ENCODE results near the gene MAP9. TPM values are rescaled to one million over a fixed set of nuclear protein-coding genes. Genes with fewer than 3 reads are reported as not detected.

The MAP9 gene
- total and polyA plus RNA-seq, 4 donors: 0.14 to 2.0 (median 0.77) TPM

- no peak overlapping the region for H3K9ac ChIP-seq (ENCODE audit: low read depth in 1 of 2, low read length in 2 of 2)
- no peaks in the 10 kb centered on the region for H3K27me3 ChIP-seq (ENCODE audit: control insufficient read depth in 4 of 4, insufficient read depth in 4 of 4, low read length in 3 of 4)
- 98% methylated on average over 1 of the region's 1 CpG for WGBS
- TF ChIP-seq NR2F2 (IDR thresholded peaks at IDR 0.05) (no peak), YY1 (IDR thresholded peaks at IDR 0.05) (no peak), FOXA2 (IDR thresholded peaks at IDR 0.05) (no peak), ATF3 (IDR thresholded peaks at IDR 0.05) (no peak), REST (IDR thresholded peaks at IDR 0.05) (no peak), TAF1 (conservative IDR thresholded peaks at IDR 0.05) (no peak), HNF4A (conservative IDR thresholded peaks at IDR 0.05) (no peak)
- no peaks in the 10 kb centered on the region for H3K4me1 ChIP-seq (ENCODE audit: control insufficient read depth in 4 of 4, insufficient read depth in 4 of 4, low read length in 3 of 4)
- H3K4me3 ChIP-seq (ENCODE audit: low read depth in 1 of 3, low read length in 3 of 3): peak overlapping the region in 1 of 3 donors; percentile 8
- peaks cover 3 to 12% (median 5%) of the 10 kb centered on the region in 4 donors for H3K9me3 ChIP-seq (ENCODE audit: control insufficient read depth in 4 of 4, low read length in 3 of 4)
- no peaks in the 10 kb centered on the region for H3K36me3 ChIP-seq (ENCODE audit: control insufficient read depth in 4 of 4, insufficient read depth in 3 of 4, low read depth in 1 of 4, low read length in 3 of 4)
- H3K27ac ChIP-seq (ENCODE audit: low read depth in 1 of 2, low read length in 2 of 2): no peak overlapping the region
- DNase-seq (ENCODE audit: low spot score): no peak
Observed at GRCh38 chr4:155338196-155338595, 38.6 kb downstream of the MAP9 start.

- 84% methylated on average over 3 of the region's 3 CpGs for WGBS
- Histone ChIP-seq H3K9me3 (ENCODE audit: control insufficient read depth in 4 of 4, low read length in 3 of 4) (peaks cover 3 to 12% (median 5%) of the 10 kb centered on the region in 4 donors), H3K4me1 (ENCODE audit: control insufficient read depth in 4 of 4, insufficient read depth in 4 of 4, low read length in 3 of 4) (no peaks in the 10 kb centered on the region), H3K4me3 (ENCODE audit: low read depth in 1 of 3, low read length in 3 of 3) (no peak overlapping the region), H3K27me3 (ENCODE audit: control insufficient read depth in 4 of 4, insufficient read depth in 4 of 4, low read length in 3 of 4) (no peaks in the 10 kb centered on the region), H3K9ac (ENCODE audit: low read depth in 1 of 2, low read length in 2 of 2) (no peak overlapping the region), H3K36me3 (ENCODE audit: control insufficient read depth in 4 of 4, insufficient read depth in 3 of 4, low read depth in 1 of 4, low read length in 3 of 4) (no peaks in the 10 kb centered on the region), H3K27ac (ENCODE audit: low read depth in 1 of 2, low read length in 2 of 2) (no peak overlapping the region)
- DNase-seq (ENCODE audit: low spot score): no peak
- TF ChIP-seq MAX (IDR thresholded peaks at IDR 0.05) (no peak), FOXA1 (IDR thresholded peaks at IDR 0.05) (no peak), GABPA (IDR thresholded peaks at IDR 0.05 in 1 of 2, conservative IDR thresholded peaks at IDR 0.05 in 1 of 2) (no peak), FOXA2 (IDR thresholded peaks at IDR 0.05) (no peak), CTCF (IDR thresholded peaks at IDR 0.05; ENCODE audit: low read depth, low read length, missing input control) (no peak), RAD21 (IDR thresholded peaks at IDR 0.05) (no peak), NR2F2 (IDR thresholded peaks at IDR 0.05) (no peak), TAF1 (conservative IDR thresholded peaks at IDR 0.05) (no peak), REST (IDR thresholded peaks at IDR 0.05) (no peak), JUND (IDR thresholded peaks at IDR 0.05) (no peak), ZBTB33 (IDR thresholded peaks at IDR 0.05) (no peak), HNF4A (conservative IDR thresholded peaks at IDR 0.05) (no peak), SP1 (IDR thresholded peaks at IDR 0.05) (no peak), RXRA (IDR thresholded peaks at IDR 0.05) (no peak), ATF3 (IDR thresholded peaks at IDR 0.05) (no peak), EGR1 (IDR thresholded peaks at IDR 0.05; ENCODE audit: low read depth in 2 of 2) (no peak), HNF4G (IDR thresholded peaks at IDR 0.05) (no peak), YY1 (IDR thresholded peaks at IDR 0.05) (no peak)
Observed at GRCh38 chr4:155336242-155336641, 40.5 kb downstream of the MAP9 start.
